ENCODE data around the gene ZNF669.

The ZNF669 gene

DNA sequence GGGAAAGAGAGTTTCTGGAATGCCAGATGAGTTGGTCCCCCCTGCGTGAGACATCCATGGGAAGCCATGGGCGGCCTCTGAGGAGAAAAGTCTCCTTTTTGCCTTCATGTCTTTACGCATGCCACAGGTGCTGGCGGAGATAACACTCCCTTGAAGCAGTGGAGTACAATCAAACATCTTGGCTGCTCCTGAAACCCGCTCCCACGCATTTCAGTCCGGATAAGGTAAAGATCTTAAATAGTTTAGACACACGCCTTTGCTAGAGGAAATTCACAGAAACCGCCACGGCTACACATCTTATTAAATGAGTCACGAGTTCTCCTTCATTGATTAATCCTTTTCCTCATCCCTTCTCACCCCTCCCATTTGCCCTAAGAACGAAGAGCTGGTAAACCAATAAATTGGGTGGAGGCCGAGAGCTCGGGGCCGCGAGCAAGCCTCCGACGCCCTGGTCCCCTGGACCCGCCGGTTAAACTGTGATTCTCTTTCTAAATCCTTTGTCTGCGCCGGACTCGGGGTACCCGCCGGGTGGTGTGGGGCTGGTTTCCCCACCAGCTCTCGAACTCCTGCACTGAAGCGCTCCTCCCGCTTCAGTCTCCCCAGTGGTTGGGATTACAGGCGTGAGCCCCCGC, 6.6 kb upstream of the ZNF669 start:
- DNase-seq, result no peak

GRCh38 chr1:247107694-247108093, 3.5 kb upstream of the ZNF669 start:
- no peak for DNase-seq

GRCh38 chr1:247105966-247106365, 1.8 kb upstream of the ZNF669 start:
- DNase-seq, result no peak

GRCh38 chr1:247104965-247105364, 809 bp upstream of the ZNF669 start:
- no peak for DNase-seq

- DNase-seq, result no peak
Measured at GRCh38 chr1:247102381-247102780, 1.8 kb downstream of the ZNF669 start.

DNA sequence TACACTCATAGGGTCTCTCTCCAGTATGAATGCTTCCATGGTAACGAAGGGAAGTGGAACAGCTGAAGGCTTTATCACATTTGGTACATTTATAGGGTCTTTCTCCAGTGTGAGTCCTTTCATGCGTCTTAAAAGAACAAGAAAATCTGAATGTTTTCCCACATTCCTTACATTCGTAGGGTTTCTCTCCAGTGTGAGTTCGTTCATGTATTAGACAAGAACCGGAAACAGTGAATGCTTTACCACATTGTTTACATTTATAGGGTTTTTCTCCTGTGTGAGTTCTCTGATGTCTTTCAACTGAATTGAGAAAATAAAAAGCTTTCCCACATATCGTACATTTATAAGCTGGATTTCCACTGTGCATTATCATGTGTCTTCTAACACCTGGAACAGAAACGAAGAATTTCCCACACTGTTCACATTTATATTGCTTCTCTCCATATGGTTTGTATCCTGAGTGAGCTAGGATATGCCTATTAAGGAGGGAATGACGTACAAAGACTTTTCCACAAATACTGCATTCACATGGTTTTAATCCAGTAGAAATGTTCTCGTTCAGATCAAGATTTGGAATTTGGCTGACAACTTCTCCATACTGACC, 3.4 kb downstream of the ZNF669 start:
- no peak for DNase-seq

DNA sequence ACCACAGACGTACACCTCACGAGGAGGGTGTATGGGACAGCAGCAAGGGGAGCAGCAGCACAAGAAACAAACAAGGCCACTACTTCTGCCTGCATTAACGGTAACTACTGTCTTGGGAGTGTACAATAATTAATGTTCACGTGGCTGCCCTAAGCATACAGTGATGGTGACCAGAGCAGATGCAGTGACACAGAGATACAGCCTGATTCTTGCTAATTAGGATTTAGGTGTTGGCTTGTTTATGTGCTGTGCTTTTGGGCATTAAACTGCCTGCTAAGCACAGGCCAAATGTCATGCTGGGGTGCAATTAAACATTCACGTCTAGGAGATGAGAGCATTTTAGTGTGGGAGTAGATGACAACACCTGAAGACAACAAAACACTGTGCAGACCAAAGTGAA, 7.2 kb downstream of the ZNF669 start:
- DNase-seq, result no peak

- no peak for DNase-seq
Measured at GRCh38 chr1:247096544-247096943, 7.6 kb downstream of the ZNF669 start.

GRCh38 chr1:247096112-247096511, 8.0 kb downstream of the ZNF669 start:
- DNase-seq, result no peak

DNA sequence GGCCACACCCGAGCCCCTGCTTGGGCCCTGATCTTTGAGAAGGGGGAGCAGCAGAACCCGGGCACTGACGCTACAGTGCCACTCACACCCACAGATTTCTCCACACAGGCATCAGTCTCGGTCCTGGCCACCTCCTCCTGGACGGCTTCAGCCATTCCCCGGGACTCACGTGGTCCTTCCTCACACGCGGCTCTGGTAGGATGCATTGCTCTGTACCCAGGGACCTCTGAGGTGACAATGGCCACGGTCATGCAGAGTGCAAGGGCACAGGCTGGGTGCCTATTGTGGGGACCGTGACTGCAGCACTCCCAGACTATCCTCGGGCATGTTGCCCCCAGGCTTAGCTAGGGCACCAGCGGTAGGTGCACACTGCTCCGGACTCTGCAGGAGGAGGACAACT, 13.7 kb downstream of the ZNF669 start:
- no peak for DNase-seq

DNA sequence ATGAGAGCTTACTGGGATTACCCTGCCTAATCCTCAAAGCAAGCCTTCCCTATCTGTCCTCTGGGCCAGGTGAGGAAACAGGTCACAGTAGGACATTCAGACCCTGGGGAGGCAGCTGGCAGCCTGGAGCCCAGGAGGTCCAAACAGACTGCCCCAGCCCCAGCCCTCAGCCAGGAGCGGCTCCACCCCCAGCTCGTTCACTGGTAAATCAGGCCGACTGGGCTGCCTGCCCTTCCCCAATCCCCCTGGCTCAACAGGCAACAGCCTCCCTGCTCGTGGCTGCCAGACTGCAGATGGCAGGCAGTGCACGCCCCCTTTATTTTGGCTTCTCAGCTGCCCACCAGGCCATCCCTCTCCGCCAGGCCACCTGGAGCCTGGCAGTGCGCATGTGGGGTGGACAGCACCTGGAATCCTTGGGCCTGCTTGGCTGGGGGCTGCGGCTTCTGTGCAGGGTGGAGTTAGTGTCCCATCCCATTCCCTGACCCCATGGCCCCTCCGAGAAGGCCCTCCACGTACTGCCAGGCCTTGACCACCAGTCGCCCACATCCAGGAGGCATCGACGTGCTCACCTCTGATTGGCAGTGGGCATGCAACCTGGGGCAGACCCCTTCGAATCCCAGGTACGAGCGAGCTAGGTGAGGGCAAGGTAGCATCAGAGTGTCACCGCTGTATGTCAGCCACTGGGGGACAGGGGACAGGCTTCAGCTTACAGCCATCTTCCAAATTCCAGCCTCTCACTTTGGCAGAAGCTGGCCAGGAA, 14.4 kb downstream of the ZNF669 start:
- no peak for DNase-seq

- DNase-seq, result no peak
Measured at GRCh38 chr1:247088967-247089366, 15.2 kb downstream of the ZNF669 start.

DNA sequence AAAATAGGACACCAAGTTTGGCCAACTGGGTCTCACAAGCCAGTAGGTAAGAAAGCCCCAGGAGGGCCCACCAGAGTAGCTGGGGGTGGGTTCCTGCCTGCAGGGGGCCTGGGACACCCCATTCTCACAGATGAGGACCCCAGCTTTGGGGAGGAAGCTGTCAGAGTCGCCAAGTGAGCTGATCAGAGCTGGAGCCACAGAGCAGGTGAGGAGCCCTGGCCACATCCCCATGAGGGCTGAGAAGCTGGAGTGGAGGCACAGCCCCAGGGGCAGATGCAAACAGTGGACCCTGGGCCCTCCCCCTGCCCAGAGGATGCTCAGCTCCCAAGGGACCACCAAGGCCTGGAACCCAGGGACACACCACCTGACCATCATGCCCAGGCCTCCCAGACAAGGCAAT, 16.9 kb downstream of the ZNF669 start:
- no peak for DNase-seq

GRCh38 chr1:247085310-247085709, 18.8 kb downstream of the ZNF669 start:
- no peak for DNase-seq

DNA sequence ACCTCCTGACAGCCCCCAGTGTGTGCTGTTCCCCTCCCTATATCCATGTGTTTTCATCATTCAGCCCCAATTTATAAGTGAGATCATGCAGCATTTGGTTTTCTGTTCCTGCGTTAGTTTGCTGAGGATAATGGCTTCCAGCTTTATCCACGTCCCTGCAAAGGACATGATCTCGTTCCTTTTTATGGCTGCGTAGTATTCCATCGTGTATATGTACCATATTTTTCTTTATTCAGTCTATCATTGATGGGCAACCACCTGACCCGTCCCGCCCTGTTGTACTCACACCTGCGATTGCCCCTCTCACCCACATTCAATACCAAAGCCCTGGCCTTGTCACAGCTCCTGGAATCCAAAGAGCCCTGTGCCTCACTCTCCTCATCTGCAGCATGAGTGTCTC, 19.4 kb downstream of the ZNF669 start:
- DNase-seq, result no peak

GRCh38 chr1:247079141-247079874, 24.8 kb downstream of the ZNF669 start:
- peak; percentile 62 for DNase-seq

- DNase-seq, result peak; percentile 87
Measured at GRCh38 chr1:247078258-247079140, 25.7 kb downstream of the ZNF669 start, which contains the start of gene ZNF670. TSS of gene ZNF670 (minus strand) at chr1:247078811. CDS start at chr1:247078596, 215 bp downstream.

GRCh38 chr1:247077876-247078257, 26.3 kb downstream of the ZNF669 start:
- no peak for DNase-seq

GRCh38 chr1:247077213-247077612, 26.9 kb downstream of the ZNF669 start:
- no peak for DNase-seq

GRCh38 chr1:247070645-247071044, 33.5 kb downstream of the ZNF669 start:
- no peak for DNase-seq

GRCh38 chr1:247064304-247064703, 39.9 kb downstream of the ZNF669 start:
- no peak for DNase-seq

GRCh38 chr1:247060771-247061170, 43.4 kb downstream of the ZNF669 start:
- DNase-seq, result no peak
